WTC11 (cell line): Measurements from ENCODE around the gene AMIGO1. TPM values are rescaled to one million over a fixed set of nuclear protein-coding genes. Genes with fewer than 3 reads are reported as not detected.

Experiments
- ATAC-seq: fragments of 200-7000 bp; cut with Tn5 transposase; 2 replicates; pipeline ENCODE4 v1.10.0; 2021; ENCODE audit warnings: mild to moderate bottlenecking, moderate library complexity
- CTCF ChIA-PET: fragments of 300-600 bp; sonication (Branson Sonifier 250); formaldehyde crosslinking; loops from one replicate; lab custom pipeline; 2021; ENCODE audit warnings: antibody characterized with exemption; lab: Charles Lee
- POLR2A ChIA-PET: fragments of 350-600 bp; sonication (Branson Sonifier 250); formaldehyde crosslinking; loops from one replicate; lab custom pipeline; 2021; ENCODE audit warnings: antibody characterized with exemption; lab: Charles Lee
- DNase-seq: peaks from one replicate; pipeline ENCODE4 v3.0.0; 2021; ENCODE audit warnings: low spot score
- H3K27ac Mint-ChIP-seq: 2 replicates; pipeline ENCODE4 v1.8.0; 2021; ENCODE audit warnings: mixed read lengths
- H3K27me3 Mint-ChIP-seq: 2 replicates; pipeline ENCODE4 v1.8.0; 2021; ENCODE audit warnings: low read depth, mild to moderate bottlenecking, moderate library complexity, mixed read lengths
- H3K36me3 Mint-ChIP-seq: 2 replicates; pipeline ENCODE4 v1.8.0; 2021; ENCODE audit warnings: mixed read lengths
- H3K4me1 Mint-ChIP-seq: 2 replicates; pipeline ENCODE4 v1.8.0; 2022; ENCODE audit warnings: mixed read lengths
- H3K4me3 Mint-ChIP-seq: 2 replicates; pipeline ENCODE4 v1.8.0; 2021; ENCODE audit warnings: mild to moderate bottlenecking, moderate library complexity, mixed read lengths
- H3K9me3 Mint-ChIP-seq: 2 replicates; pipeline ENCODE4 v1.8.0; 2021; ENCODE audit warnings: mixed read lengths
- ATF1 ChIP-seq: sonication (generic); formaldehyde crosslinking; IDR thresholded peaks from 2 replicates; pipeline ENCODE4 v1.8.1; 2023; ENCODE audit warnings: mild to moderate bottlenecking, moderate library complexity, missing genetic modification reagents
- ESRRA ChIP-seq: sonication (generic); formaldehyde crosslinking; IDR thresholded peaks from 2 replicates; pipeline ENCODE4 v1.8.1; 2022; ENCODE audit warnings: mild to moderate bottlenecking, missing genetic modification reagents, borderline replicate concordance
- ETV6 ChIP-seq: sonication (generic); formaldehyde crosslinking; IDR thresholded peaks from 2 replicates; pipeline ENCODE4 v1.8.1; 2022; ENCODE audit warnings: mild to moderate bottlenecking, missing genetic modification reagents
- FOXK1 ChIP-seq: sonication (generic); formaldehyde crosslinking; IDR thresholded peaks from 2 replicates; pipeline ENCODE4 v1.8.0; 2022; ENCODE audit warnings: mild to moderate bottlenecking, moderate library complexity, missing genetic modification reagents
- KAT7 ChIP-seq: sonication (generic); formaldehyde crosslinking; IDR thresholded peaks from 2 replicates; pipeline ENCODE4 v1.8.1; 2023; ENCODE audit warnings: missing genetic modification reagents, mild to moderate bottlenecking, borderline replicate concordance
- TCF7 ChIP-seq: sonication (generic); formaldehyde crosslinking; IDR thresholded peaks from 2 replicates; pipeline ENCODE4 v1.8.0; 2022; ENCODE audit warnings: mild to moderate bottlenecking, low read depth, missing genetic modification reagents, moderate library complexity
- TEAD1 ChIP-seq: sonication (generic); formaldehyde crosslinking; IDR thresholded peaks from 2 replicates; pipeline ENCODE4 v1.8.0; 2022; ENCODE audit warnings: mild to moderate bottlenecking, missing genetic modification reagents
- TP53 ChIP-seq: sonication (generic); formaldehyde crosslinking; IDR thresholded peaks from 2 replicates; pipeline ENCODE4 v1.8.1; 2023; ENCODE audit warnings: mild to moderate bottlenecking, missing genetic modification reagents
- ZNF232 ChIP-seq: sonication (generic); formaldehyde crosslinking; IDR thresholded peaks from 2 replicates; pipeline ENCODE4 v1.8.0; 2022; ENCODE audit warnings: mild to moderate bottlenecking, missing genetic modification reagents
- ZNF396 ChIP-seq: fragments of 250-450 bp; sonication (Bioruptor Pico); IDR thresholded peaks from 2 replicates; pipeline ENCODE4 v1.8.0; 2021; ENCODE audit warnings: mild to moderate bottlenecking, moderate library complexity, borderline replicate concordance
- total RNA-seq: library from RNA; stranded (reverse); gene quantifications from 3 replicates; pipeline ENCODE4 v1.2.3, GENCODE V29; 2021
- TF ChIP-seq, protein P1 (sequence below): sonication (generic); formaldehyde crosslinking; IDR thresholded peaks from 2 replicates; pipeline ENCODE4 v1.8.0; 2022; ENCODE audit warnings: mild to moderate bottlenecking, missing genetic modification reagents
- TF ChIP-seq, protein P2 (sequence below): fragments of 250-450 bp; sonication (Bioruptor Pico); IDR thresholded peaks from 2 replicates; pipeline ENCODE4 v1.9.0; 2021; ENCODE audit warnings: mild to moderate bottlenecking, borderline replicate concordance
- TF ChIP-seq, protein P3 (sequence below): fragments of 250-450 bp; sonication (Bioruptor Pico); IDR thresholded peaks from 2 replicates; pipeline ENCODE4 v1.9.0; 2021; ENCODE audit warnings: moderate library complexity, mild to moderate bottlenecking, inconsistent platforms, borderline replicate concordance
- TF ChIP-seq, protein P4 (sequence below): sonication (generic); formaldehyde crosslinking; IDR thresholded peaks from 2 replicates; pipeline ENCODE4 v1.8.1; 2022; ENCODE audit warnings: low read depth, mild to moderate bottlenecking, moderate library complexity, missing genetic modification reagents, borderline replicate concordance
- TF ChIP-seq, protein P5 (sequence below): sonication (generic); formaldehyde crosslinking; conservative IDR thresholded peaks from 2 replicates; pipeline ENCODE4 v1.8.1; 2023; ENCODE audit warnings: mild to moderate bottlenecking, low read depth, missing genetic modification reagents, moderate library complexity

Gene AMIGO1
- total RNA-seq, 1 experiment from 2014 or later, result 2.4 TPM

DNA sequence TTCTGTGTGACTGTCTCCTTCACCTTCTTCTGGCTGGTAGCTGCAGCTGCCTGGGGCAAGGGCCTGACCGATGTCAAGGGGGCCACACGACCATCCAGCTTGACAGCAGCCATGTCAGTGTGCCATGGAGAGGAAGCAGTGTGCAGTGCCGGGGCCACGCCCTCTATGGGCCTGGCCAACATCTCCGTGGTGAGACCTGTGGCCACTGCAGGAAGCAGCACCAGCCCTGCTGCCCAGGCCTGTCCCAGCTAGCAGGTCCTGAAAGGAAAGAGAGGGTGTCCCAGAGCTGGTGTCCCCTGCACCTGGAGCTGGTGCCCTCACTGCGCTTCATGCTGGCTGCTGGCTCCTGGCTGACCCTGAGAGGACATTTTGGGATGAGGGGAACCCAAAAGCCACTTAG, 31.7 kb downstream of the AMIGO1 start:
- DNase-seq, result no peak
- POLR2A ChIA-PET, result no interaction called here
- H3K9me3 Mint-ChIP-seq, result no peaks in the 10 kb centered on the region
- peak; percentile 24; the same call in 1 of the 2 replicates for ATAC-seq
- H3K27me3 Mint-ChIP-seq, result peaks cover 10% of the 10 kb centered on the region
- peaks cover 7% of the 10 kb centered on the region; the same call in 1 of the 2 replicates for H3K4me1 Mint-ChIP-seq
- H3K27ac Mint-ChIP-seq, result no peak overlapping the region
- H3K4me3 Mint-ChIP-seq, result no peak overlapping the region
- H3K36me3 Mint-ChIP-seq, result no peaks in the 10 kb centered on the region
- TF ChIP-seq KAT7 (CRISPR knock-in tag), result no peak
- TF ChIP-seq ETV6 (CRISPR knock-in tag), result no peak
- CTCF ChIA-PET, result interaction anchor here (1.1 to 2.8 kb wide), 3 partner anchors 13 to 214 kb away, joined by 3 to 17 read pairs (median 11); no protein-coding TSS in a partner anchor

DNA sequence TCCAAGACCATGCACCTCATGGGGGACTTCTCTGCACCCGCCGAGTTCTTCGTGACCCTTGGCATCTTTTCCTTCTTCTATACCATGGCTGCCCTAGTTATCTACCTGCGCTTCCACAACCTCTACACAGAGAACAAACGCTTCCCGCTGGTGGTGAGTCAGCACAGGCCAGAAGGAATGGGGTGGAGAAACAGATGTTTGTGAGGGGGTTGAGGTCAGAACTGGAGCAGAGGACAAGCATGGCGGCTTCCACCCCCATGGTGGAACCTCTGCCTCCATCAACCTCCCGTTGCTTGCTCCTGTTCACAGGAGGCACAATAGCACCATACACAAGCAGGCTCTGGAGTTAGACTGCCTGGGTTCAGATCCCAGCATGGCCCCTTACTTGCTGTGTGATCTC, 32.7 kb downstream of the AMIGO1 start:
- H3K27me3 Mint-ChIP-seq, result peaks cover 10% of the 10 kb centered on the region

DNA sequence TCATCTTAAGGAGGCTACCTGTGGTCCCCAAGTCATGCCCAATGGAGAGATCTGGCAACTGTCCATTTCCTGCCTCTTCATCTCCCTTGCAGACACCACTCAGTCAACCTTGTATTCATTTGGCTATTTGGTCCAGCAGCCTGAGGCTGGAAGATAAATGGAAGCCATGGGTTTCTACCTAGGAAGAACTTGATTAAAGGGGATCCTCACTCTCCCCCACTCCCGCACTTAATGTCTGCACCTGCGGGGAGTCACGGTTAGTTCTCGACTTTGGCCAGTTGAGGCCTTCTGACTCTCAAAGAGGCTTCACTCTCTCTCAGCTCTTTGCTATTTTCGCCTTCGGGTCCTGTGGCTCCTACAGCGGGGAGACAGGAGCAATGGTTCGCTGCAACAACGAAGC, 34.3 kb downstream of the AMIGO1 start:
- Mint-ChIP-seq H3K36me3 (no peaks in the 10 kb centered on the region), H3K4me3 (no peak overlapping the region), H3K27ac (no peak overlapping the region), H3K27me3 (peaks cover 16% of the 10 kb centered on the region), H3K9me3 (no peaks in the 10 kb centered on the region), H3K4me1 (no peaks in the 10 kb centered on the region; the same call in 1 of the 2 replicates)
- CTCF ChIA-PET, result no interaction called here
- ATAC-seq, result no peak
- POLR2A ChIA-PET, result no interaction called here
- no peak for DNase-seq
- TF ChIP-seq TEAD1 (CRISPR knock-in tag), result no peak
- TF ChIP-seq, protein P1, sequence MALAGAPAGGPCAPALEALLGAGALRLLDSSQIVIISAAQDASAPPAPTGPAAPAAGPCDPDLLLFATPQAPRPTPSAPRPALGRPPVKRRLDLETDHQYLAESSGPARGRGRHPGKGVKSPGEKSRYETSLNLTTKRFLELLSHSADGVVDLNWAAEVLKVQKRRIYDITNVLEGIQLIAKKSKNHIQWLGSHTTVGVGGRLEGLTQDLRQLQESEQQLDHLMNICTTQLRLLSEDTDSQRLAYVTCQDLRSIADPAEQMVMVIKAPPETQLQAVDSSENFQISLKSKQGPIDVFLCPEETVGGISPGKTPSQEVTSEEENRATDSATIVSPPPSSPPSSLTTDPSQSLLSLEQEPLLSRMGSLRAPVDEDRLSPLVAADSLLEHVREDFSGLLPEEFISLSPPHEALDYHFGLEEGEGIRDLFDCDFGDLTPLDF (CRISPR knock-in tag), result no peak
- TF ChIP-seq ZNF232 (CRISPR knock-in tag), result no peak
- TF ChIP-seq TP53, result no peak
- TF ChIP-seq, protein P2, sequence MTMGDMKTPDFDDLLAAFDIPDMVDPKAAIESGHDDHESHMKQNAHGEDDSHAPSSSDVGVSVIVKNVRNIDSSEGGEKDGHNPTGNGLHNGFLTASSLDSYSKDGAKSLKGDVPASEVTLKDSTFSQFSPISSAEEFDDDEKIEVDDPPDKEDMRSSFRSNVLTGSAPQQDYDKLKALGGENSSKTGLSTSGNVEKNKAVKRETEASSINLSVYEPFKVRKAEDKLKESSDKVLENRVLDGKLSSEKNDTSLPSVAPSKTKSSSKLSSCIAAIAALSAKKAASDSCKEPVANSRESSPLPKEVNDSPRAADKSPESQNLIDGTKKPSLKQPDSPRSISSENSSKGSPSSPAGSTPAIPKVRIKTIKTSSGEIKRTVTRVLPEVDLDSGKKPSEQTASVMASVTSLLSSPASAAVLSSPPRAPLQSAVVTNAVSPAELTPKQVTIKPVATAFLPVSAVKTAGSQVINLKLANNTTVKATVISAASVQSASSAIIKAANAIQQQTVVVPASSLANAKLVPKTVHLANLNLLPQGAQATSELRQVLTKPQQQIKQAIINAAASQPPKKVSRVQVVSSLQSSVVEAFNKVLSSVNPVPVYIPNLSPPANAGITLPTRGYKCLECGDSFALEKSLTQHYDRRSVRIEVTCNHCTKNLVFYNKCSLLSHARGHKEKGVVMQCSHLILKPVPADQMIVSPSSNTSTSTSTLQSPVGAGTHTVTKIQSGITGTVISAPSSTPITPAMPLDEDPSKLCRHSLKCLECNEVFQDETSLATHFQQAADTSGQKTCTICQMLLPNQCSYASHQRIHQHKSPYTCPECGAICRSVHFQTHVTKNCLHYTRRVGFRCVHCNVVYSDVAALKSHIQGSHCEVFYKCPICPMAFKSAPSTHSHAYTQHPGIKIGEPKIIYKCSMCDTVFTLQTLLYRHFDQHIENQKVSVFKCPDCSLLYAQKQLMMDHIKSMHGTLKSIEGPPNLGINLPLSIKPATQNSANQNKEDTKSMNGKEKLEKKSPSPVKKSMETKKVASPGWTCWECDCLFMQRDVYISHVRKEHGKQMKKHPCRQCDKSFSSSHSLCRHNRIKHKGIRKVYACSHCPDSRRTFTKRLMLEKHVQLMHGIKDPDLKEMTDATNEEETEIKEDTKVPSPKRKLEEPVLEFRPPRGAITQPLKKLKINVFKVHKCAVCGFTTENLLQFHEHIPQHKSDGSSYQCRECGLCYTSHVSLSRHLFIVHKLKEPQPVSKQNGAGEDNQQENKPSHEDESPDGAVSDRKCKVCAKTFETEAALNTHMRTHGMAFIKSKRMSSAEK (CRISPR knock-in tag), result no peak
- no peak for TF ChIP-seq ATF1 (CRISPR knock-in tag)
- TF ChIP-seq TCF7, result no peak

More for the DNA sequence above, 32.7 kb downstream of the AMIGO1 start:
- ATAC-seq, result no peak
- Mint-ChIP-seq H3K9me3 (no peaks in the 10 kb centered on the region), H3K36me3 (no peaks in the 10 kb centered on the region), H3K4me1 (no peaks in the 10 kb centered on the region), H3K27ac (no peak overlapping the region), H3K4me3 (no peak overlapping the region)
- no peak for DNase-seq
- ChIA-PET CTCF (no interaction called here), POLR2A (no interaction called here)
- TF ChIP-seq, protein P3, sequence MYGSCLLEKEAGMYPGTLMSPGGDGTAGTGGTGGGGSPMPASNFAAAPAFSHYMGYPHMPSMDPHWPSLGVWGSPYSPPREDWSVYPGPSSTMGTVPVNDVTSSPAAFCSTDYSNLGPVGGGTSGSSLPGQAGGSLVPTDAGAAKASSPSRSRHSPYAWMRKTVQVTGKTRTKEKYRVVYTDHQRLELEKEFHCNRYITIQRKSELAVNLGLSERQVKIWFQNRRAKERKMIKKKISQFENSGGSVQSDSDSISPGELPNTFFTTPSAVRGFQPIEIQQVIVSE (CRISPR knock-in tag), result no peak
- no peak for TF ChIP-seq ZNF396 (CRISPR knock-in tag)
- TF ChIP-seq, protein P2 (CRISPR knock-in tag), result no peak
- TF ChIP-seq, protein P4, sequence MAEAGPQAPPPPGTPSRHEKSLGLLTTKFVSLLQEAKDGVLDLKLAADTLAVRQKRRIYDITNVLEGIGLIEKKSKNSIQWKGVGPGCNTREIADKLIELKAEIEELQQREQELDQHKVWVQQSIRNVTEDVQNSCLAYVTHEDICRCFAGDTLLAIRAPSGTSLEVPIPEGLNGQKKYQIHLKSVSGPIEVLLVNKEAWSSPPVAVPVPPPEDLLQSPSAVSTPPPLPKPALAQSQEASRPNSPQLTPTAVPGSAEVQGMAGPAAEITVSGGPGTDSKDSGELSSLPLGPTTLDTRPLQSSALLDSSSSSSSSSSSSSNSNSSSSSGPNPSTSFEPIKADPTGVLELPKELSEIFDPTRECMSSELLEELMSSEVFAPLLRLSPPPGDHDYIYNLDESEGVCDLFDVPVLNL (CRISPR knock-in tag), result no peak
- TF ChIP-seq ESRRA (CRISPR knock-in tag), result no peak
- TF ChIP-seq, protein P5, sequence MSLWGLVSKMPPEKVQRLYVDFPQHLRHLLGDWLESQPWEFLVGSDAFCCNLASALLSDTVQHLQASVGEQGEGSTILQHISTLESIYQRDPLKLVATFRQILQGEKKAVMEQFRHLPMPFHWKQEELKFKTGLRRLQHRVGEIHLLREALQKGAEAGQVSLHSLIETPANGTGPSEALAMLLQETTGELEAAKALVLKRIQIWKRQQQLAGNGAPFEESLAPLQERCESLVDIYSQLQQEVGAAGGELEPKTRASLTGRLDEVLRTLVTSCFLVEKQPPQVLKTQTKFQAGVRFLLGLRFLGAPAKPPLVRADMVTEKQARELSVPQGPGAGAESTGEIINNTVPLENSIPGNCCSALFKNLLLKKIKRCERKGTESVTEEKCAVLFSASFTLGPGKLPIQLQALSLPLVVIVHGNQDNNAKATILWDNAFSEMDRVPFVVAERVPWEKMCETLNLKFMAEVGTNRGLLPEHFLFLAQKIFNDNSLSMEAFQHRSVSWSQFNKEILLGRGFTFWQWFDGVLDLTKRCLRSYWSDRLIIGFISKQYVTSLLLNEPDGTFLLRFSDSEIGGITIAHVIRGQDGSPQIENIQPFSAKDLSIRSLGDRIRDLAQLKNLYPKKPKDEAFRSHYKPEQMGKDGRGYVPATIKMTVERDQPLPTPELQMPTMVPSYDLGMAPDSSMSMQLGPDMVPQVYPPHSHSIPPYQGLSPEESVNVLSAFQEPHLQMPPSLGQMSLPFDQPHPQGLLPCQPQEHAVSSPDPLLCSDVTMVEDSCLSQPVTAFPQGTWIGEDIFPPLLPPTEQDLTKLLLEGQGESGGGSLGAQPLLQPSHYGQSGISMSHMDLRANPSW (CRISPR knock-in tag), result no peak
- TF ChIP-seq FOXK1 (CRISPR knock-in tag), result no peak
